HG03575 (cell line): ENCODE data around the gene EEF1AKMT3.

Experiments used
- ATAC-seq: cut with Tn5 transposase; IDR thresholded peaks from one replicate; pipeline ENCODE4 v1.9.1; 2021; ENCODE audit not compliant: unreplicated experiment, insufficient number of reproducible peaks, low FRiP score; ENCODE audit errors: extremely low read depth

Gene EEF1AKMT3

GRCh38 chr12:57772429-57773322 lies at the start of gene EEF1AKMT3:
EEF1AKMT3 (plus strand) TSS chr12:57772614; CDS start chr12:57772725, 111 bp downstream.
- no peak for ATAC-seq

- ATAC-seq, result no peak
Measured at GRCh38 chr12:57722716-57723629, 49.4 kb upstream of the EEF1AKMT3 start.

- ATAC-seq, result no peak
Measured at GRCh38 chr12:57723630-57723962, 48.8 kb upstream of the EEF1AKMT3 start.

GRCh38 chr12:57724003-57724935 lies 48.1 kb upstream of the EEF1AKMT3 start:
- ATAC-seq, result no peak

GRCh38 chr12:57724936-57725740 lies 47.3 kb upstream of the EEF1AKMT3 start:
- no peak for ATAC-seq

GRCh38 chr12:57725851-57726150 lies 46.6 kb upstream of the EEF1AKMT3 start:
- ATAC-seq, result no peak

- ATAC-seq, result no peak
Measured at GRCh38 chr12:57726151-57726883, 46.1 kb upstream of the EEF1AKMT3 start.

- ATAC-seq, result no peak
Measured at GRCh38 chr12:57726884-57727757, 45.3 kb upstream of the EEF1AKMT3 start.

- no peak for ATAC-seq
Measured at GRCh38 chr12:57727758-57728395, 44.5 kb upstream of the EEF1AKMT3 start.

- no peak for ATAC-seq
Measured at GRCh38 chr12:57729321-57729844, 43.0 kb upstream of the EEF1AKMT3 start.

- ATAC-seq, result no peak
Measured at GRCh38 chr12:57730336-57731067, 41.9 kb upstream of the EEF1AKMT3 start.

GRCh38 chr12:57731411-57732080 lies 40.9 kb upstream of the EEF1AKMT3 start:
- ATAC-seq, result no peak

GRCh38 chr12:57732270-57732669 lies 40.1 kb upstream of the EEF1AKMT3 start:
- no peak for ATAC-seq

GRCh38 chr12:57732726-57733593 lies 39.5 kb upstream of the EEF1AKMT3 start:
- ATAC-seq, result no peak
